A549 (cell line): Measurements from ENCODE around the gene TNNI2.

Experiments used
- CTCF ChIP-seq: fragments of >200 bp; sonication (Bioruptor Twin); formaldehyde crosslinking; IDR thresholded peaks from 3 replicates; pipeline ENCODE4 v1.5.1; 2016
- MYC ChIP-seq: IDR thresholded peaks from 2 replicates; pipeline ENCODE4 v1.6.1; 2012; ENCODE audit warnings: mild to moderate bottlenecking, inconsistent platforms, low read length, improper control_type of control experiment, borderline replicate concordance
- POLR2A ChIP-seq: IDR thresholded peaks from 2 replicates; pipeline ENCODE4 v1.6.1; 2012; ENCODE audit warnings: mild to moderate bottlenecking, low read length
- POLR2AphosphoS2 ChIP-seq: conservative IDR thresholded peaks from 2 replicates; pipeline ENCODE4 v1.6.1; 2012; ENCODE audit warnings: low read length, improper control_type of control experiment, inconsistent platforms
- REST ChIP-seq: fragments of 200-600 bp; sonication (generic); IDR thresholded peaks from 2 replicates; pipeline ENCODE4 v1.6.1; 2016; ENCODE audit warnings: antibody characterized with exemption, mild to moderate bottlenecking, moderate library complexity
- SMC3 ChIP-seq: fragments of >200 bp; sonication (Bioruptor Twin); formaldehyde crosslinking; IDR thresholded peaks from 3 replicates; pipeline ENCODE4 v1.6.1; 2018; ENCODE audit warnings: inconsistent platforms
- ZFP36 ChIP-seq: fragments of 450-650 bp; IDR thresholded peaks from 2 replicates; pipeline ENCODE4 v1.6.1; 2014; ENCODE audit warnings: borderline replicate concordance; ENCODE audit not compliant: partially characterized antibody

GRCh38 chr11:1868056-1868635, 29.4 kb downstream of the TNNI2 start:
- no peak for TF ChIP-seq MYC
- TF ChIP-seq POLR2AphosphoS2 = no peak
- no peak for TF ChIP-seq SMC3
- TF ChIP-seq REST = no peak
- no peak for TF ChIP-seq POLR2A
- no peak for TF ChIP-seq ZFP36
- no peak for TF ChIP-seq CTCF
